ENCODE measurements around the gene ZFAND3.

ZFAND3 gene

GRCh38 chr6:38193481-38194281 is 374.2 kb downstream of the ZFAND3 start:
- no peaks in the 10 kb centered on the region for H3K79me2 ChIP-seq (ENCODE audit: insufficient read depth, low read length)
- no peaks in the 10 kb centered on the region for H4K20me1 ChIP-seq (ENCODE audit: insufficient read depth, low read length)
- no peak overlapping the region for H3K27ac ChIP-seq (ENCODE audit: low read length)
- ATAC-seq (ENCODE audit: insufficient read depth, low read depth) (no peak), DNase-seq (no peak)
- H3K9ac ChIP-seq (ENCODE audit: low read depth, low read length): no peak overlapping the region
- TF ChIP-seq EZH2 (IDR thresholded peaks at IDR 0.05; ENCODE audit: borderline replicate concordance, low read depth, low read length, severe bottlenecking): no peak
- TF ChIP-seq CTCF (IDR thresholded peaks at IDR 0.05; ENCODE audit: borderline replicate concordance, extremely low read depth, low read length, poor library complexity, severe bottlenecking): no peak
- no peak overlapping the region for H3K4me3 ChIP-seq (ENCODE audit: low read depth in 1 of 2, low read length in 2 of 2)
- H3K36me3 ChIP-seq (ENCODE audit: insufficient read depth, low read length): no peaks in the 10 kb centered on the region
- no peaks in the 10 kb centered on the region for H3K27me3 ChIP-seq (ENCODE audit: insufficient read depth, low read length, poor library complexity)
- no peaks in the 10 kb centered on the region for H3K4me1 ChIP-seq (ENCODE audit: insufficient read depth, low read length)
- no peak overlapping the region for H3K4me2 ChIP-seq (ENCODE audit: insufficient read depth, low read length)
- no peak overlapping the region for H2AFZ ChIP-seq (ENCODE audit: low read depth, low read length)
- H3K9me3 ChIP-seq (ENCODE audit: insufficient read depth, low read length, severe bottlenecking): no peaks in the 10 kb centered on the region

- Histone ChIP-seq H3K9ac (ENCODE audit: low read depth, low read length) (no peak overlapping the region), H3K9me3 (ENCODE audit: insufficient read depth, low read length, severe bottlenecking) (no peaks in the 10 kb centered on the region), H3K27ac (ENCODE audit: low read length) (no peak overlapping the region), H3K27me3 (ENCODE audit: insufficient read depth, low read length, poor library complexity) (no peaks in the 10 kb centered on the region), H3K79me2 (ENCODE audit: insufficient read depth, low read length) (no peaks in the 10 kb centered on the region), H3K4me1 (ENCODE audit: insufficient read depth, low read length) (no peaks in the 10 kb centered on the region), H3K36me3 (ENCODE audit: insufficient read depth, low read length) (no peaks in the 10 kb centered on the region), H4K20me1 (ENCODE audit: insufficient read depth, low read length) (no peaks in the 10 kb centered on the region), H2AFZ (ENCODE audit: low read depth, low read length) (no peak overlapping the region), H3K4me2 (ENCODE audit: insufficient read depth, low read length) (no peak overlapping the region), H3K4me3 (ENCODE audit: low read depth in 1 of 2, low read length in 2 of 2) (no peak overlapping the region)
- ATAC-seq (ENCODE audit: insufficient read depth, low read depth) (no peak), DNase-seq (no peak)
- TF ChIP-seq CTCF (IDR thresholded peaks at IDR 0.05; ENCODE audit: borderline replicate concordance, extremely low read depth, low read length, poor library complexity, severe bottlenecking): no peak
- TF ChIP-seq EZH2 (IDR thresholded peaks at IDR 0.05; ENCODE audit: borderline replicate concordance, low read depth, low read length, severe bottlenecking): no peak
Measured at GRCh38 chr6:38194282-38194572, 374.7 kb downstream of the ZFAND3 start.

- Histone ChIP-seq H4K20me1 (ENCODE audit: insufficient read depth, low read length) (no peaks in the 10 kb centered on the region), H3K27me3 (ENCODE audit: insufficient read depth, low read length, poor library complexity) (no peaks in the 10 kb centered on the region), H3K27ac (ENCODE audit: low read length) (no peak overlapping the region), H3K9ac (ENCODE audit: low read depth, low read length) (no peak overlapping the region), H3K79me2 (ENCODE audit: insufficient read depth, low read length) (no peaks in the 10 kb centered on the region), H3K4me3 (ENCODE audit: low read depth in 1 of 2, low read length in 2 of 2) (no peak overlapping the region), H3K4me1 (ENCODE audit: insufficient read depth, low read length) (no peaks in the 10 kb centered on the region), H3K4me2 (ENCODE audit: insufficient read depth, low read length) (no peak overlapping the region), H3K36me3 (ENCODE audit: insufficient read depth, low read length) (no peaks in the 10 kb centered on the region), H2AFZ (ENCODE audit: low read depth, low read length) (no peak overlapping the region), H3K9me3 (ENCODE audit: insufficient read depth, low read length, severe bottlenecking) (no peaks in the 10 kb centered on the region)
- TF ChIP-seq EZH2 (IDR thresholded peaks at IDR 0.05; ENCODE audit: borderline replicate concordance, low read depth, low read length, severe bottlenecking): no peak
- TF ChIP-seq CTCF (IDR thresholded peaks at IDR 0.05; ENCODE audit: borderline replicate concordance, extremely low read depth, low read length, poor library complexity, severe bottlenecking): no peak
- ATAC-seq (ENCODE audit: insufficient read depth, low read depth) (no peak), DNase-seq (no peak)
Measured at GRCh38 chr6:38194589-38194988, 375.1 kb downstream of the ZFAND3 start.
